SU-DHL-6 (cell line): ENCODE measurements around the gene DNPH1.

Source experiments
- H2AFZ ChIP-seq: fragments of 200-600 bp; sonication (generic); 2 replicates; pipeline ENCODE4 v1.6.1; 2014; ENCODE audit warnings: low read depth, mild to moderate bottlenecking, moderate library complexity, mixed read lengths, antibody characterized with exemption, low read length; ENCODE audit not compliant: severe bottlenecking
- H3F3A ChIP-seq: fragments of 200-600 bp; shearing (Covaris generic); 2 replicates; pipeline ENCODE4 v1.6.0; 2016; ENCODE audit warnings: antibody characterized with exemption, mild to moderate bottlenecking; ENCODE audit not compliant: insufficient read depth
- H3K27ac ChIP-seq: fragments of 200-600 bp; sonication (generic); 2 replicates; pipeline ENCODE4 v1.5.1; 2016; ENCODE audit warnings: low read depth, mild to moderate bottlenecking, low read length, moderate library complexity, mixed read lengths
- H3K27me3 ChIP-seq: fragments of 200-600 bp; sonication (generic), shearing (Covaris generic); 2 replicates; pipeline ENCODE4 v1.6.0; 2014; ENCODE audit warnings: mild to moderate bottlenecking, low read length
- H3K36me3 ChIP-seq: fragments of 200-600 bp; sonication (generic); 2 replicates; pipeline ENCODE4 v1.6.1; 2014; ENCODE audit warnings: mild to moderate bottlenecking, low read length, mixed read lengths
- H3K4me2 ChIP-seq: fragments of 300-600, 200-600 bp; shearing (Covaris generic), sonication (generic); 2 replicates; pipeline ENCODE4 v1.6.0; 2014; ENCODE audit warnings: low read length, low read depth, mild to moderate bottlenecking; ENCODE audit not compliant: poor library complexity, severe bottlenecking
- H3K4me3 ChIP-seq: fragments of 200-600 bp; sonication (generic); 2 replicates; pipeline ENCODE4 v1.5.1; 2014; ENCODE audit warnings: antibody characterized with exemption, low read length, mild to moderate bottlenecking, mixed read lengths; ENCODE audit not compliant: insufficient read depth, poor library complexity, severe bottlenecking
- H3K79me2 ChIP-seq: fragments of 200-600 bp; sonication (generic); 2 replicates; pipeline ENCODE4 v1.6.1; 2014; ENCODE audit warnings: mild to moderate bottlenecking, low read length, moderate library complexity; ENCODE audit not compliant: insufficient read depth
- H3K9ac ChIP-seq: fragments of 200-600 bp; sonication (generic); 2 replicates; pipeline ENCODE4 v1.7.0; 2014; ENCODE audit warnings: mild to moderate bottlenecking, low read length
- H3K9me2 ChIP-seq: fragments of 200-600 bp; sonication (generic); replicated peaks from 2 replicates; pipeline ENCODE4 v1.6.1; 2014; ENCODE audit warnings: low read length; ENCODE audit not compliant: insufficient read depth
- H3K9me3 ChIP-seq: fragments of 200-600 bp; sonication (generic); 2 replicates; pipeline ENCODE4 v1.6.1; 2014; ENCODE audit warnings: low read length, mixed read lengths; ENCODE audit not compliant: insufficient read depth
- H4K20me1 ChIP-seq: fragments of 200-600 bp; sonication (generic); 2 replicates; pipeline ENCODE4 v1.6.1; 2014; ENCODE audit warnings: low read depth, mild to moderate bottlenecking, antibody characterized with exemption, low read length, moderate library complexity, mixed read lengths
- CTCF ChIP-seq: fragments of 200-600 bp; sonication (generic); IDR thresholded peaks from one replicate; pipeline ENCODE4 v1.5.1; 2017; ENCODE audit warnings: antibody characterized with exemption, mild to moderate bottlenecking, low read length, moderate library complexity; ENCODE audit not compliant: insufficient read depth, poor library complexity, severe bottlenecking
- EZH2phosphoT487 ChIP-seq: fragments of 200-600 bp; sonication (generic), shearing (Covaris generic); conservative IDR thresholded peaks from 2 replicates; pipeline ENCODE4 v1.6.1; 2018; ENCODE audit warnings: mild to moderate bottlenecking, antibody characterized with exemption, low read length, moderate library complexity, mixed read lengths

Gene DNPH1

GRCh38 chr6:43205849-43206248 lies 23.4 kb downstream of the DNPH1 start:
- Histone ChIP-seq H3K4me2 (no peak overlapping the region), H3K4me3 (no peak overlapping the region), H3K9me3 (no peaks in the 10 kb centered on the region), H2AFZ (no peak overlapping the region), H3F3A (0 out of 2 replicates have a peak, but pooled peaks cover 4% of the 10 kb centered on the region), H4K20me1 (no peaks in the 10 kb centered on the region), H3K27me3 (no peaks in the 10 kb centered on the region), H3K9ac (no peak overlapping the region), H3K36me3 (peaks cover 8% of the 10 kb centered on the region; the same call in 1 of the 2 replicates), H3K9me2 (no peaks in the 10 kb centered on the region), H3K79me2 (no peaks in the 10 kb centered on the region), H3K27ac (no peak overlapping the region)
- TF ChIP-seq EZH2phosphoT487: no peak
- TF ChIP-seq CTCF: no peak

DNA sequence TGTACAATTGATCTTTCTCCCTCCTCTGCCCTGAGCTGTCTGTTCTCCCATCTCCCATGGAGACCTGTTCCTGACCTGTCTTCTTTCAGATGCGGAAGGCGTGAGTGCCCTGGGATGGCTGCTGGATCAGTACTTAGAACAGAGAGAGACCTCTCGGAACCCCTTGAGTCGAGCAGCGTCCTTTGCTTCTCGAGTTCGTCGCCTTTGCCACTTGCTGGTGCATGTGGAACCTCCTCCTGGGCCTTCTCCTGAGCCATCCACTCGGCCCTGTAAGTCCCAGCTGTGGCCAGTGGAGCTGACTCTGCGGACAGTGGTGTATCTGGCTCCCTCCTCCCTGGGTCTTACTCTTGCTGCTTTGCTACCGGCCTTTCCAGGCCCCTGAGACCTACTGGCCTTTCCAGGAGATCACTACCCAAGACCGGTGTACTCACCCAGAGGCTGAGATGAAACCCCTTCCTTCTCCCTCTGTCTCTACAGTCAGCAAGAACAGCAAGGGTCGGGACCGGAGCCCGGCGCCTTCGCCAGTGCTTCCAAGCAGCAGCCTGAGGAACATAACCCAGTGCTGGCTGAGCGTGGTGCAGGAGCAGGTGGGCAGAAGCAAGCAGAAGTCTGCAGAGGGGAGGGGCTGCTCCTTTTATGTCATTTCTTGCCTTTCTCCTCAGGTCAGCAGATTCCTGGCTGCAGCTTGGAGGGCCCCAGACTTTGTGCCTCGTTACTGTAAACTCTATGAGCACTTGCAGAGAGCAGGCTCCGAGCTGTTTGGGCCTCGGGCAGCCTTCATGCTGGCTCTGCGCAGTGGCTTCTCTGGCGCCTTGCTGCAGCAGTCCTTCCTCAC lies 24.8 kb downstream of the DNPH1 start:
- H3K9ac ChIP-seq: no peak overlapping the region
- no peaks in the 10 kb centered on the region for H3K9me3 ChIP-seq

GRCh38 chr6:43203718-43204095 lies 25.6 kb downstream of the DNPH1 start:
- Histone ChIP-seq H3K9ac (no peak overlapping the region), H3K79me2 (no peaks in the 10 kb centered on the region), H3K9me2 (no peaks in the 10 kb centered on the region), H4K20me1 (no peaks in the 10 kb centered on the region), H3K4me3 (no peak overlapping the region), H3K27me3 (no peaks in the 10 kb centered on the region), H3K36me3 (peaks cover 8% of the 10 kb centered on the region; the same call in 1 of the 2 replicates), H3K9me3 (no peaks in the 10 kb centered on the region), H2AFZ (no peak overlapping the region), H3K4me2 (no peak overlapping the region), H3K27ac (no peak overlapping the region), H3F3A (0 out of 2 replicates have a peak, but pooled peaks cover 4% of the 10 kb centered on the region)
- TF ChIP-seq CTCF (no peak), EZH2phosphoT487 (no peak)

More for the DNA sequence above, 24.8 kb downstream of the DNPH1 start:
- H3K9me2 ChIP-seq: no peaks in the 10 kb centered on the region
- H3K4me2 ChIP-seq: no peak overlapping the region
- TF ChIP-seq CTCF: no peak
- no peak for TF ChIP-seq EZH2phosphoT487
- no peaks in the 10 kb centered on the region for H3K27me3 ChIP-seq
- H3K4me3 ChIP-seq: no peak overlapping the region
- peaks cover 8% of the 10 kb centered on the region; the same call in 1 of the 2 replicates for H3K36me3 ChIP-seq
- no peaks in the 10 kb centered on the region for H3K79me2 ChIP-seq
- no peak overlapping the region for H3K27ac ChIP-seq
- 0 out of 2 replicates have a peak, but pooled peaks cover 4% of the 10 kb centered on the region for H3F3A ChIP-seq
- no peaks in the 10 kb centered on the region for H4K20me1 ChIP-seq
- no peak overlapping the region for H2AFZ ChIP-seq
